ENCODE results near the gene AKT2. TPM values are rescaled to one million over a fixed set of nuclear protein-coding genes. Genes with fewer than 3 reads are reported as not detected.

The AKT2 gene
- total RNA-seq, 3 donors from 2014 or later: 83.4 to 88.3 (median 84.9) TPM

DNA sequence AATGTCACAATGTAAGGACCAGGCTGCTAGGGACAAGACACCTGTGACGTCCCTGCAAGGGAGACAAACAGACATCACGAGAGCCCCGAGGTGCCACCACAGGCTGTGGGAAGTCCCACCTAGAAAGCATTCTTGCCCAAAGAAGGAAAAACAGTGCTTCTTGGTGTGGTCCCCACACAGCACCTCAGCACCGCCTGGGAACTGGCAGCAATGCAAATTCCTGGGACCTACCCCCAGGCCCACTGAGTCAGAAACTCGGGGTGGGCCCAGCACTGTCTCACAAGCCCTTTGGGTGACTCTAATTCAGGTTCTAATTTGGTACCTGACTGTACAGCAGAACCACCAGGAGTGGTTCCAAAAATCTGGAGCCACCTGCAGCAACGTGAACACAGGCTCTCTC, 44.8 kb downstream of the AKT2 start:
- Histone ChIP-seq H3K27me3 (no peaks in the 10 kb centered on the region), H3K4me1 (peaks cover 7 to 8% of the 10 kb centered on the region in 2 donors), H3K27ac (no peak overlapping the region), H3K9me3 (no peaks in the 10 kb centered on the region), H3K4me3 (no peak overlapping the region), H3K36me3 (no peaks in the 10 kb centered on the region)
- intact Hi-C loops (cut with DNase I; ENCODE audit: low total_unique reads): no loop called here
- DNase-seq (ENCODE audit: low spot score in 2 of 2): no peak
- TF ChIP-seq, protein P1, sequence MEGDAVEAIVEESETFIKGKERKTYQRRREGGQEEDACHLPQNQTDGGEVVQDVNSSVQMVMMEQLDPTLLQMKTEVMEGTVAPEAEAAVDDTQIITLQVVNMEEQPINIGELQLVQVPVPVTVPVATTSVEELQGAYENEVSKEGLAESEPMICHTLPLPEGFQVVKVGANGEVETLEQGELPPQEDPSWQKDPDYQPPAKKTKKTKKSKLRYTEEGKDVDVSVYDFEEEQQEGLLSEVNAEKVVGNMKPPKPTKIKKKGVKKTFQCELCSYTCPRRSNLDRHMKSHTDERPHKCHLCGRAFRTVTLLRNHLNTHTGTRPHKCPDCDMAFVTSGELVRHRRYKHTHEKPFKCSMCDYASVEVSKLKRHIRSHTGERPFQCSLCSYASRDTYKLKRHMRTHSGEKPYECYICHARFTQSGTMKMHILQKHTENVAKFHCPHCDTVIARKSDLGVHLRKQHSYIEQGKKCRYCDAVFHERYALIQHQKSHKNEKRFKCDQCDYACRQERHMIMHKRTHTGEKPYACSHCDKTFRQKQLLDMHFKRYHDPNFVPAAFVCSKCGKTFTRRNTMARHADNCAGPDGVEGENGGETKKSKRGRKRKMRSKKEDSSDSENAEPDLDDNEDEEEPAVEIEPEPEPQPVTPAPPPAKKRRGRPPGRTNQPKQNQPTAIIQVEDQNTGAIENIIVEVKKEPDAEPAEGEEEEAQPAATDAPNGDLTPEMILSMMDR (IDR thresholded peaks at IDR 0.05): no peak
- no peak for TF ChIP-seq POLR2A (IDR thresholded peaks at IDR 0.05)
- TF ChIP-seq POLR2AphosphoS5 (IDR thresholded peaks at IDR 0.05): no peak

DNA sequence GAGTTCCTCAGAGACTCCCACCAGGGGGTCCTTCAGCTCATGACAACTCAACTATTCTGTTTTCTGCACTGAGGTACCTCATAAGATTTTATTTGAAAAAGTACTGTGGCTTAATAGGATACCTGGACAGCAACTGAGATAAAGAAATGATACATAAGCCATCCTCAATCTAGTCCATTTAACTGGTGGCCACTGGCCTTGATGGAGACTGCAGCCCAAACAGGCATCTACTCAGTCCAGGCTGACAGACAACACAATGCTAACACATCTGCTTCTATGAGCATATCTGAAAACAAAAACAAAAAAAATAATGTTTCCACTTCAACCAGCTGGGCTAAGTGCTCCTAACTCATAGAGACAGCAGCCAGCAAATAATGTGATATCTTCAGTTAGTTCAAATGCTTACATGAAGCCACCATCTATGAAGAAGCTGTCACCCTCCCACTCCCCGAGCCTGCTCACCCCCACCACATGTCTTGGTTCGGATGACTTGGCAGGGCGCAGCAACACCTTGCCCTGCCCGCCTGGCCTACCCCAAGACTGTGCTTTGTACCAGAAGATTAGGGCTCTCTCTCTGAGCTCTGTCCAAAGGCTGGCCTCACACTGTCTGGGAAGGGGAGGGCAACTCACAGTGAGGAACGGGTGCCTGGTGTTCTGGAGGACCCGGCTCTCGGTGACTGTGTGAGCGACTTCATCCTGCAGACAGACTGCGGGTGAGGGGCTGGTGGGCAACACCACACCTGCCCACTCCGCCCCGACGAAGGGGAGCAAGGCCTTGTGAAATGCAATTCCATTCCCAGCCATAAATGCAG, 45.5 kb downstream of the AKT2 start:
- TF ChIP-seq, protein P1 (IDR thresholded peaks at IDR 0.05): no peak
- no peak for TF ChIP-seq POLR2AphosphoS5 (IDR thresholded peaks at IDR 0.05)
- TF ChIP-seq POLR2A (IDR thresholded peaks at IDR 0.05): no peak
- no peaks in the 10 kb centered on the region for H3K27me3 ChIP-seq
- peaks cover 7 to 8% of the 10 kb centered on the region in 2 donors for H3K4me1 ChIP-seq
- intact Hi-C loops (cut with DNase I; ENCODE audit: low total_unique reads): no loop called here
- no peak overlapping the region for H3K4me3 ChIP-seq
- DNase-seq (ENCODE audit: low spot score in 2 of 2): no peak
- H3K36me3 ChIP-seq: no peaks in the 10 kb centered on the region
- H3K9me3 ChIP-seq: no peaks in the 10 kb centered on the region
- H3K27ac ChIP-seq: no peak overlapping the region

DNA sequence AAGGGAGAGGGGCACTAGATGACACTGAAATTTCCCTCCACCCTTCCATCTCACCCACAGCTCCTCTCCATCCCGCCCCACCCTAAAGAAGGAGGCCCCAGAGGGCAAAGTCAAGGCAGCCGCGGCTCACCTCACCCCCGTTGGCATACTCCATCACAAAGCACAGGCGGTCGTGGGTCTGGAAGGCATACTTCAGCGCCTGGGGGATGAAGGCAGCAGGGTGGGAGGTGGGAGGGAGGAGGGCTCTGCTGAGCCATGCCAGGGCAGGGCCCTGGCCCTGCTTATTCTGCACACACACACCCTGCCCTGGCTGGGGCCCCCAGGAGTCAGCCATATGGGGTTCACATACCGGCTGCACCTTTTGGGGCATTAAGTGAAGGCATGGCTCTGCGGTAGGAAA, 46.4 kb downstream of the AKT2 start:
- TF ChIP-seq POLR2A (IDR thresholded peaks at IDR 0.05) (no peak), POLR2AphosphoS5 (IDR thresholded peaks at IDR 0.05) (no peak)
- TF ChIP-seq, protein P1 (IDR thresholded peaks at IDR 0.05): no peak
- Histone ChIP-seq H3K4me1 (peaks cover 7 to 8% of the 10 kb centered on the region in 2 donors), H3K36me3 (no peaks in the 10 kb centered on the region), H3K9me3 (no peaks in the 10 kb centered on the region), H3K27me3 (no peaks in the 10 kb centered on the region), H3K27ac (no peak overlapping the region), H3K4me3 (no peak overlapping the region)
- DNase-seq (ENCODE audit: low spot score in 2 of 2): no peak
- intact Hi-C loops (cut with DNase I; ENCODE audit: low total_unique reads): no loop called here

DNA sequence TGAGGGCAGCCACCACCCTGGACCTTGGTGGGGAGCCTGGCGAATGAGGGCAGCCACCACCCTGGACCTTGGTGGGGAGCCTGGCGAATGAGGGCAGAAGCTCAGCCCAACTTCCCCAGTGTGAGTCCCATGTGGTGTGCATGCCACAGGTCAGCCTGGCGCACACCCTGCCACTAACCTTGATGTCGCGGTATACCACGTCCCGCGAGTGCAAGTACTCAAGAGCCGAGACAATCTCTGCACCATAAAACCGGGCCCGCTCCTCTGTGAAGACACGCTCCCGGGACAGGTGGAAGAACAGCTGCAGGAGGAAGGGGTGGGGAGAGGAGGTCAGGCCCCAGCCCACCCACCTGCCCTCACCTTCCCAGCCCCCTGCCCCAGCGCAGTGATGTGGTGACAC, 47.4 kb downstream of the AKT2 start:
- no peak overlapping the region for H3K27ac ChIP-seq
- no peak overlapping the region for H3K4me3 ChIP-seq
- no peak for DNase-seq (ENCODE audit: low spot score in 2 of 2)
- no peaks in the 10 kb centered on the region for H3K36me3 ChIP-seq
- no peaks in the 10 kb centered on the region for H3K9me3 ChIP-seq
- intact Hi-C loops (cut with DNase I; ENCODE audit: low total_unique reads): no loop called here
- peaks cover 7 to 8% of the 10 kb centered on the region in 2 donors for H3K4me1 ChIP-seq
- no peaks in the 10 kb centered on the region for H3K27me3 ChIP-seq
- TF ChIP-seq POLR2AphosphoS5 (IDR thresholded peaks at IDR 0.05): no peak
- no peak for TF ChIP-seq POLR2A (IDR thresholded peaks at IDR 0.05)
- TF ChIP-seq, protein P1 (IDR thresholded peaks at IDR 0.05): no peak

DNA sequence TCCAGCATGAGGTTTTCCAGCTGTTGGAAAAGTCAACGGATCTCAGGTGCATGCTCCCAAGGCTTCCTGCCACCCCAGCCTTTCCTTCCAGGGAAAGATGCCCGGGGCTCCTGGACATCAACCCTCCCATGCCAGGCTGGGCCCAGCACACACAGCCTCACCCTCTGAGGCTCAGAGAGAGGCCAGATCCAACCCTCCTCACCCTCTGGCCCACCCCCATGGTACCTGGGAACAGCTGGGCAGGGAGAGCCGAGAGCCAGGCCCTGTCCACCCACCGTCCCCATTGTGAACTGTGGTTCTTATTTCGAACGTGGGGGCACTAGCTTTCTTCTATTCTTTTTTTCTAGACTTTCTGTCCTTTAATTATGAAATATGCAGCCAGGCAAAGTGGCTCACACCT, 48.8 kb downstream of the AKT2 start:
- Histone ChIP-seq H3K4me1 (no peaks in the 10 kb centered on the region), H3K27me3 (no peaks in the 10 kb centered on the region), H3K27ac (no peak overlapping the region), H3K36me3 (no peaks in the 10 kb centered on the region), H3K9me3 (no peaks in the 10 kb centered on the region), H3K4me3 (no peak overlapping the region)
- DNase-seq (ENCODE audit: low spot score in 2 of 2): no peak
- intact Hi-C loops (cut with DNase I; ENCODE audit: low total_unique reads): no loop called here
- TF ChIP-seq POLR2AphosphoS5 (IDR thresholded peaks at IDR 0.05): no peak
- TF ChIP-seq, protein P1 (IDR thresholded peaks at IDR 0.05): no peak
- TF ChIP-seq POLR2A (IDR thresholded peaks at IDR 0.05): no peak

All from breast epithelium (tissue), 4 donors.